ENCODE results near the gene TNFRSF9.
"Not testable (repeated sequence)": the region's sequence is repeated elsewhere in the genome, so short reads cannot be mapped to it uniquely, and the experiment has no call there.

DNA sequence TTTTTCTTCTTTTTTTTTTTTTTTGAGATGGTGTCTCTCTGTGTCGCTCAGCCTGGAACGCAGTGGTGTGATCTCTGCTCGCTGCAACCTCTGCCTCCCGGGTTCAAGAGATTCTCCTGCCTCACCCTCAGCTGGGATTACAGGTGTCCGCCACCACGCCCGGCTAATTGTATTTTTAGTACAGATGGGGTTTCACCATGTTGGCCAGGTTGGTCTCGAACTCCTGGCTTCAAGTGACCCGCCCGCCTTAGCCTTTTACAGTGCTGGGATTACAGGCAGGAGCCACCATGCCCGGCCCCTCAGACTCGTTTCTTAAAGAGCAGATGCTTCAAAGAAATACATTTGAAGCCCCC, 22.7 kb upstream of the TNFRSF9 start:
- TF ChIP-seq, protein P1, sequence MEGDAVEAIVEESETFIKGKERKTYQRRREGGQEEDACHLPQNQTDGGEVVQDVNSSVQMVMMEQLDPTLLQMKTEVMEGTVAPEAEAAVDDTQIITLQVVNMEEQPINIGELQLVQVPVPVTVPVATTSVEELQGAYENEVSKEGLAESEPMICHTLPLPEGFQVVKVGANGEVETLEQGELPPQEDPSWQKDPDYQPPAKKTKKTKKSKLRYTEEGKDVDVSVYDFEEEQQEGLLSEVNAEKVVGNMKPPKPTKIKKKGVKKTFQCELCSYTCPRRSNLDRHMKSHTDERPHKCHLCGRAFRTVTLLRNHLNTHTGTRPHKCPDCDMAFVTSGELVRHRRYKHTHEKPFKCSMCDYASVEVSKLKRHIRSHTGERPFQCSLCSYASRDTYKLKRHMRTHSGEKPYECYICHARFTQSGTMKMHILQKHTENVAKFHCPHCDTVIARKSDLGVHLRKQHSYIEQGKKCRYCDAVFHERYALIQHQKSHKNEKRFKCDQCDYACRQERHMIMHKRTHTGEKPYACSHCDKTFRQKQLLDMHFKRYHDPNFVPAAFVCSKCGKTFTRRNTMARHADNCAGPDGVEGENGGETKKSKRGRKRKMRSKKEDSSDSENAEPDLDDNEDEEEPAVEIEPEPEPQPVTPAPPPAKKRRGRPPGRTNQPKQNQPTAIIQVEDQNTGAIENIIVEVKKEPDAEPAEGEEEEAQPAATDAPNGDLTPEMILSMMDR (conservative IDR thresholded peaks at IDR 0.05; ENCODE audit: low read depth in 2 of 2) = not testable (repeated sequence)
- not testable (repeated sequence) for TF ChIP-seq EZH2phosphoT487 (IDR thresholded peaks at IDR 0.05; ENCODE audit: unreplicated experiment); POLR2AphosphoS5 (IDR thresholded peaks at IDR 0.05; ENCODE audit: low read depth); CREB1 (CRISPR knock-in tag; IDR thresholded peaks at IDR 0.05; ENCODE audit: low read depth); JUNB (IDR thresholded peaks at IDR 0.05; ENCODE audit: unreplicated experiment); EZH2 (IDR thresholded peaks at IDR 0.05; ENCODE audit: low read depth, unreplicated experiment); NANOG (IDR thresholded peaks at IDR 0.05; ENCODE audit: borderline replicate concordance); STAT1 (IDR thresholded peaks at IDR 0.05; ENCODE audit: unreplicated experiment)
- TF ChIP-seq, protein P2, sequence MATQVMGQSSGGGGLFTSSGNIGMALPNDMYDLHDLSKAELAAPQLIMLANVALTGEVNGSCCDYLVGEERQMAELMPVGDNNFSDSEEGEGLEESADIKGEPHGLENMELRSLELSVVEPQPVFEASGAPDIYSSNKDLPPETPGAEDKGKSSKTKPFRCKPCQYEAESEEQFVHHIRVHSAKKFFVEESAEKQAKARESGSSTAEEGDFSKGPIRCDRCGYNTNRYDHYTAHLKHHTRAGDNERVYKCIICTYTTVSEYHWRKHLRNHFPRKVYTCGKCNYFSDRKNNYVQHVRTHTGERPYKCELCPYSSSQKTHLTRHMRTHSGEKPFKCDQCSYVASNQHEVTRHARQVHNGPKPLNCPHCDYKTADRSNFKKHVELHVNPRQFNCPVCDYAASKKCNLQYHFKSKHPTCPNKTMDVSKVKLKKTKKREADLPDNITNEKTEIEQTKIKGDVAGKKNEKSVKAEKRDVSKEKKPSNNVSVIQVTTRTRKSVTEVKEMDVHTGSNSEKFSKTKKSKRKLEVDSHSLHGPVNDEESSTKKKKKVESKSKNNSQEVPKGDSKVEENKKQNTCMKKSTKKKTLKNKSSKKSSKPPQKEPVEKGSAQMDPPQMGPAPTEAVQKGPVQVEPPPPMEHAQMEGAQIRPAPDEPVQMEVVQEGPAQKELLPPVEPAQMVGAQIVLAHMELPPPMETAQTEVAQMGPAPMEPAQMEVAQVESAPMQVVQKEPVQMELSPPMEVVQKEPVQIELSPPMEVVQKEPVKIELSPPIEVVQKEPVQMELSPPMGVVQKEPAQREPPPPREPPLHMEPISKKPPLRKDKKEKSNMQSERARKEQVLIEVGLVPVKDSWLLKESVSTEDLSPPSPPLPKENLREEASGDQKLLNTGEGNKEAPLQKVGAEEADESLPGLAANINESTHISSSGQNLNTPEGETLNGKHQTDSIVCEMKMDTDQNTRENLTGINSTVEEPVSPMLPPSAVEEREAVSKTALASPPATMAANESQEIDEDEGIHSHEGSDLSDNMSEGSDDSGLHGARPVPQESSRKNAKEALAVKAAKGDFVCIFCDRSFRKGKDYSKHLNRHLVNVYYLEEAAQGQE (IDR thresholded peaks at IDR 0.05; ENCODE audit: unreplicated experiment) = not testable (repeated sequence)

Measured in GM23338 (cell line).